ENCODE data around the gene ZFAND6.
"Not testable (repeated sequence)": the region's sequence is repeated elsewhere in the genome, so short reads cannot be mapped to it uniquely, and the experiment has no call there.

The ZFAND6 gene

GRCh38 chr15:80058851-80059785 lies at the start of gene ZFAND6:
Gene ZFAND6, plus strand, starts transcription at chr15:80059676. Its CDS starts 60,669 bp downstream, at chr15:80120345.
- DNase-seq: peak; percentile 97

DNA sequence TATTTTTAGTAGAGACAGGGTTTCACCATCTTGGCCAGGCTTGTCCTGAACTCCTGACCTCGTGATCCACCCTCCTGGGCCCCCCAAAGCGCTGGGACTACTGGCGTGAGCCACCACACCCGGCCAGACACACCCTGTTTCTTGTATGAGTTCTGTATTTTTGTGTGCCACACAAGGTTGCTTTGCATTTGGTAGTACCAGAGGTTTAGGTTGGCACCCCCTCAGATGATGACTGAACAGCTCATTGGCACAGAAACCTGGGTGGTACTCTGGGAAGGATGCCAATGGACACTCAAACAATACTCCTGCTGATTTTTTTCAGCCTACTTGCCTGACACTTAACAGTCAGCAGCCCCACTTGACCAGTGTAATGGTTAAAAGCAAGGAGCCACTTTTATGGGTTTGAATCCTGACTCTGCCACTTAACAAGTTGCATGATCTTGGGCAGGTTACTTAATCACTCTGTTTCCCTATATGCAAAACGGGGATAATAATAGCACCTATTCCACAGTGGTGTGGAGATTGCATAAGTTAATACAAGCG lies 49.3 kb upstream of the ZFAND6 start:
- DNase-seq: no peak

- DNase-seq: not testable (repeated sequence)
These were observed 48.4 kb upstream of the ZFAND6 start for GRCh38 chr15:80011041-80011523.

DNA sequence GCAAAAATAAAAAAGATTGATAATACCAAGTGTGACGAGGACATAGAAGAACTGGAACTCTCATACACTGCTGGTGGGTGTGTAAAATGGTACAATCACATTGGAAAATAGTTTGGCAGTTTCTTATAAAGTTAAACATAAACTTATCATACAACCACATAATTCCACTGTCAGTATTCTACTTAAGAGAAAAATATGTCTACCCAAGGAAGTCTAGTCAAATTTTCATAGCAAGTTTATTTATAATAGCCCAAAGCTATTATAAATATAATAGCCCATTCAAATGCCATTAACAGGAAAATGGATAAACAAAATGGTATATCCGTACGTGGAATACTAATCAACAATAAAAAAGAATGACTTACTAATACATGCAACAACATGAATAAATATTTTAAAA lies 47.9 kb upstream of the ZFAND6 start:
- no peak for DNase-seq

- DNase-seq: no peak
These were observed 47.3 kb upstream of the ZFAND6 start for GRCh38 chr15:80012060-80012726.

- not testable (repeated sequence) for DNase-seq
These were observed 45.3 kb upstream of the ZFAND6 start for GRCh38 chr15:80014186-80014585.

- DNase-seq: no peak
These were observed 44.3 kb upstream of the ZFAND6 start for GRCh38 chr15:80015156-80015555.

DNA sequence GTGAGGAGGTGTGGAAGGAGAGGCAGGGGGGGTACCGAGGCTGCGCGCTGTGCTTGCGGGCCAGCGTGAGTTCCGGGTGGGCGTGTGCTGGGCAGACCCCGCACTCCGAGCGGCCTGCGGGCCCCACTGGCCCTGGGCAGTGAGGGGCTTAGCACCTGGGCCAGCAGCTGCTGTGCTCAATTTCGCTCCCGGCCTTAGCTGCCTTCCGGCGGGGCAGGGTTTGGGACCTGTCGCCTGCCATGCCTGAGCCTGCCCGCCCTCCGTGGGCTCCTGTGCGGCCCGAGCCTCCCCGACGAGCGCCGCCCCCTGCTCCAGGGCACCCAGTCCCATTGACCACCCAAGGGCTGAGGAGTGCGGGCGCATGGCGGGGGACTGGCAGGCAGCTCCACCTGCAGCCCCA lies 43.0 kb upstream of the ZFAND6 start:
- DNase-seq: not testable (repeated sequence)

DNA sequence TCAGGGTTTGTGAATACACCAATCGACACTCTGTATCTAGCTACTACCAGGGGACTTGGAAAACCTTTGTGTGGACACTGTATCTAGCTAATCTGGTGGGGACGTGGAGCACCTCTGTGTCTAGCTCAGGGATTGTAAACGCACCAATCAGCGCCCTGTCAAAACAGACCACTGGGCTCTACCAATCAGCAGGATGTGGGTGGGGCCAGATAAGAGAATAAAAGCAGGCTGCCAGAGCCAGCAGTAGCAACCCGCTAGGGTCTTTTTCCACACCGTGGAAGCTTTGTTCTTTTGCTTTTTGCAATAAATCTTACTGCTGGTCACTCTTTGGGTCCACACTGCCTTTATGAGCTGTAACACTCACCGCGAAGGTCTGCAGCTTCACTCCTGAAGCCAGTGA lies 42.3 kb upstream of the ZFAND6 start:
- DNase-seq: not testable (repeated sequence)

DNA sequence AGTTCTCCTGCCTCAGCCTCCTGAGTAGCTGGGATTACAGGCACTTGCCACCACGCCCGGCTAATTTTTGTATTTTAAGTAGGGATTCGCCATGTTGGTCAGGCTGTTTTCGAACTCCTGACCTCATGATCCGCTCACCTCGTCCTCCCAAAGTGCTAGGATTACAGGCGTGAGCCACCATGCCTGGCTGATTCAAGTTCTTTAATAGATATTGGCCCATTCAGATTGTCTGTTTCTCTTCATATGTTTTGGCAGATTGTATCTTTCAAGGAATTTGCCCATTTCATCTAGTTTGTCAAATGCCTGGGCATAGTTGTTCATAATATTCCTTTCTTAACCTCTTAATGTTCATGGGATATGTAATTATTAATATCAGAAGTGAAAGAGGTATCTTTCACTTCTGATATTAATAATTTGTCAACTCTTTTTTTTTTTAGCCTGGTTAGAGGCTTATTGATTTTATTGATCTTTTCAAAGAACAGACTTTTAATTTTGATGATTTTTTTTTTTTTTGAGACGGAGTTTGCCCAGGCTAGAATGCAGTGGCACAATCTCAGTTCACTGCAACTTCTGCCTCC lies 40.2 kb upstream of the ZFAND6 start:
- DNase-seq: no peak

GRCh38 chr15:80020149-80020548 lies 39.3 kb upstream of the ZFAND6 start:
- DNase-seq: not testable (repeated sequence)

DNA sequence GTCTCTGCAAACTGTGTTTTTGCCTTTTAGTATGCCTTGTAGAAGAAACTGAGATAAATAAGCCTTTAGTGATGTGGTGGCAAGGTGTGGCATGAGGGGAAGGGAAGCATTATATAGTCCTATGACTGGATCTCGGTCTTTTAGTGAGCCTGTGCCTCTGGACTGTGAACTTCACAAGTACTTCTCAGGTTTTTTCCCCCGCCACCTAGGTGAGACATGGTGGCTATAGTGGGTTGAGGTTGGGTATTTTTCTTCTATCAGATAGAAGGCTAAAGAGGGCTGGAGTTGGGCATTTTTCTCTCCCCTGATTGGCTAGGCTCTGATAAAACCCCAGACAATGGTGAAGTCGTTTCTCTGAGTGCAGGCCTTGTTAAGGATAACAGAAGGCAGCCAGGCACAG lies 38.7 kb upstream of the ZFAND6 start:
- DNase-seq: no peak

- DNase-seq: no peak
These were observed 33.2 kb upstream of the ZFAND6 start for GRCh38 chr15:80026310-80026709.

GRCh38 chr15:80026754-80027153 lies 32.7 kb upstream of the ZFAND6 start:
- no peak for DNase-seq

DNA sequence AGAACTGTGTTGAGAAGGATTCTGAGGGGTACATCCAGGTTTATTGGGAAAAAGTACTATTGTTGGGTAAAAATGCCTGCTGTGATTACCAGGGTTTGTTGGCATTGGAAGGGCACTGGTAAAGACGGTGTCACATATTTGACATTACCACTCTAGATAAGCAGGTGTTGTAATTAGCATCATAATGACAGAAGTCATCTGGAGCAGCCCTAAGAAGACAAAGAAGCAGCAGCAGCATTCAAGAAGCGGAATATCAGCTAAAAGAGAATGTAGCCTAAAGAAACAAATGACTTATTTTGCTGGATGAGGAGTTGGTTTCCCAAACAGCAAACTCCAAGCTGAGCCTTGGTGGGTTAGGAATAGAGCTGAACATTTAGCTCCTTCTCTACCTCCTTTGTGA lies 30.5 kb upstream of the ZFAND6 start:
- no peak for DNase-seq

- peak; percentile 67 for DNase-seq
These were observed 27.6 kb upstream of the ZFAND6 start for GRCh38 chr15:80031841-80032240.

DNA sequence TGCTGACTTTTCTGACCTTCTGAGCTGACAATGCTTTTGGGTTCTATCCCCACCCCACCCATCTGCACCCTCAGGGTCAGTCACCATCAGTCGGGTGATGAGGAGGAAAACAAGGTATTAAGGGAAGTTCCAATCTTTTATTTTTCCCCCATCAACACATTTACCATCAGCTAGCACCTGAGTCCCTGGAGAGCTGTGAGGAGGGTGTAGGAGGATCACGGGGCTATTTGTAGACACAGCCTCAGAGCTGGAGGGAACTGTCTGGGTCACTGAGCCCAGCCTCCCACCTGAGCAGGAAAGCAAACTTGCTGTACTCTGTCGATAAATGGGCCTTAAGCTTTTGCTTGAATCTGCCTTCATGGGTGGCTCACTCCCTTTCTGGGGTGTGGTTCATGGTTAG lies 24.8 kb upstream of the ZFAND6 start:
- DNase-seq: no peak

- no peak for DNase-seq
These were observed 23.4 kb upstream of the ZFAND6 start for GRCh38 chr15:80036071-80036470.

GRCh38 chr15:80041494-80042253 lies 17.8 kb upstream of the ZFAND6 start:
- DNase-seq: no peak

- no peak for DNase-seq
These were observed 16.9 kb upstream of the ZFAND6 start for GRCh38 chr15:80042568-80042967.

DNA sequence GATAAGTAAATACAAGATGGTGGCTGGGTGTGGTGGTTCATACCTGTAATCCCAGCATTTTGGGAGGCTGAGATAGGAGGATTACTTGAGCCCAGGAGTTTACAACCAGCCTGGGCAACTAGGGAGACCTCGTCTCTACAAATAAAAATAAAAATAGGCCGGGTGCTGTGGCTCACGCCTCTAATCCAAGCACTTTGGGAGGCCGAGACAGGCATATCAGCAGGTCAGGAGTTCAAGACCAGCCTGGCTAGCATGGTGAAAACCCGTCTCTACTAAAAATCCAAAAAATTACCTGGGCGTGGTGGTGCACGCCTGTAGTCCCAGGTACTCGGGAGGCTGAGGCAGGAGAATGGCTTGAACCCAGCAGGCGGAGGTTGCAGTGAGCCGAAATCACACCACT lies 14.3 kb upstream of the ZFAND6 start:
- not testable (repeated sequence) for DNase-seq

DNA sequence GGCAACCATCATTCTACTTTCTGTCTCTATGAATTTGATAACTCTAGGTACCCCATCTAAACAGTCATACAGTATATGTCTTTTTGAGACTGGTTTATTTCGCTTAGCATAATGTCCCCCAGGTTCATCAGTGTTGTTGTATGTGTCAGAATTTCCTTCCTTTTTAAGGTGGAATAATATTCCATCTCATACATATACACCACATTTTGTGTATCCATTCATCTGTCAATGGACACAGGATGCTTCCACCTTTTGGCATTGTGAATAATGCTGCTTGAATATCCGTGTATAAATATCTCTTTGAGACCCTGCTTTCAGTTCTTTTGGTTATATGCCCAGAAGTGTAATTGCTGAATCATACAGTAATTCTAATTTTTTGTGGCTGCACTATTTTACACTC lies 10.4 kb upstream of the ZFAND6 start:
- no peak for DNase-seq
